HepG2 (cell line): ENCODE measurements around the gene APOD. TPM values are rescaled to one million over a fixed set of nuclear protein-coding genes. Genes with fewer than 3 reads are reported as not detected.

Source experiments
- ATAC-seq: fragments of 200-7000 bp; cut with Tn5 transposase; 3 replicates; pipeline ENCODE4 v1.9.1; 2020; ENCODE audit warnings: mild to moderate bottlenecking, moderate library complexity
- BruUV-seq: library from RNA; stranded (reverse); fragments of 400-500 nt; replicated peaks from 2 replicates; lab custom pipeline; 2021; lab: Mats Ljungman, UMichigan
- CTCF ChIA-PET: fragments of 300-600 bp; formaldehyde crosslinking; extraction: SDS; loops from one replicate; lab custom pipeline; 2021; ENCODE audit warnings: low total read pairs, inconsistent platforms, low intra/inter-chr PET ratio; lab: Yijun Ruan, JAX
- POLR2A ChIA-PET: fragments of 350-600 bp; sonication (Branson Sonifier 250); formaldehyde crosslinking; loops from one replicate; lab custom pipeline; 2020; ENCODE audit warnings: antibody characterized with exemption, inconsistent platforms; lab: Yijun Ruan, JAX
- DNase-seq: peaks from one replicate; pipeline ENCODE4 v3.0.0-alpha.2; 2015; ENCODE audit warnings: low spot score
- FAIRE-seq: peaks from 3 replicates; lab custom pipeline; 2011; peaks lifted over from hg19 to GRCh38; lab: Jason Lieb, UNC
- H2AFZ ChIP-seq: one replicate; pipeline ENCODE4 v1.6.1; 2011; ENCODE audit warnings: low read length, inconsistent platforms
- H3K27ac ChIP-seq: fragments of 300-600 bp; 3 replicates; pipeline ENCODE4 v1.8.0; 2011; ENCODE audit warnings: mixed run types, mild to moderate bottlenecking, mixed read lengths, low read length, inconsistent platforms; ENCODE audit not compliant: insufficient read depth; ENCODE audit errors: extremely low read length
- H3K27me3 ChIP-seq, 2 experiments: fragments of 200-600 bp in 1 of 2; 2 replicates in 1 of 2; 3 replicates in 1 of 2; pipeline versions ENCODE4 v1.6.0 to v1.8.0; 2011; ENCODE audit warnings: low read length in 2 of 2, mild to moderate bottlenecking in 2 of 2, moderate library complexity in 2 of 2, inconsistent platforms in 1 of 2; ENCODE audit not compliant: insufficient read depth in 2 of 2, control insufficient read depth in 1 of 2
- H3K36me3 ChIP-seq, 2 experiments: fragments of 200-600 bp in 1 of 2; replicated peaks in 1 of 2; 2 replicates in 1 of 2; 3 replicates in 1 of 2; pipeline versions ENCODE4 v1.5.1 to v1.8.0; 2011; ENCODE audit warnings: low read length in 2 of 2, inconsistent platforms in 1 of 2; ENCODE audit not compliant: insufficient read depth in 2 of 2, control insufficient read depth in 1 of 2
- H3K4me1 ChIP-seq: 2 replicates; pipeline ENCODE4 v1.5.1; 2012; ENCODE audit warnings: low read length, inconsistent platforms; ENCODE audit not compliant: insufficient read depth
- H3K4me2 ChIP-seq: 2 replicates; pipeline ENCODE4 v1.6.0; 2011; ENCODE audit warnings: low read depth, low read length, inconsistent platforms
- H3K4me3 ChIP-seq, 3 experiments: fragments of 200-600 bp in 1 of 3; sonication (generic), shearing (Covaris generic) in 1 of 3; replicated peaks in 1 of 3; 2 replicates each; pipeline ENCODE4 v1.5.1; 2011 to 2016; ENCODE audit warnings: low read length in 3 of 3, inconsistent platforms in 2 of 3, low read depth in 2 of 3, mild to moderate bottlenecking in 2 of 3, control low read depth in 1 of 3, mixed read lengths in 1 of 3; ENCODE audit not compliant: insufficient read depth in 1 of 3
- H3K79me2 ChIP-seq: one replicate; pipeline ENCODE4 v1.6.1; 2011; ENCODE audit warnings: low read length, inconsistent platforms; ENCODE audit not compliant: insufficient read depth
- H3K9ac ChIP-seq: 2 replicates; pipeline ENCODE4 v1.6.0; 2011; ENCODE audit warnings: mild to moderate bottlenecking, low read depth, low read length, inconsistent platforms; ENCODE audit not compliant: insufficient read depth
- H3K9me3 ChIP-seq: 2 replicates; pipeline ENCODE4 v1.5.1; 2012; ENCODE audit warnings: mild to moderate bottlenecking, low read length
- H4K20me1 ChIP-seq: 2 replicates; pipeline ENCODE4 v1.6.0; 2011; ENCODE audit warnings: inconsistent platforms, mild to moderate bottlenecking, low read length, moderate library complexity; ENCODE audit not compliant: insufficient read depth
- AGO1 ChIP-seq: fragments of 200-400 bp; formaldehyde crosslinking; IDR thresholded peaks from 2 replicates; pipeline ENCODE4 v1.6.1; 2017; ENCODE audit warnings: mild to moderate bottlenecking, low read depth, low read length, moderate library complexity; ENCODE audit not compliant: poor library complexity, severe bottlenecking
- CTCF ChIP-seq: sonication (generic); formaldehyde crosslinking; IDR thresholded peaks from 2 replicates; pipeline ENCODE4 v1.5.0; 2020; ENCODE audit warnings: mild to moderate bottlenecking, missing genetic modification reagents, moderate library complexity
- DR1 ChIP-seq: sonication (generic); formaldehyde crosslinking; IDR thresholded peaks from 2 replicates; pipeline ENCODE4 v1.8.0; 2021; ENCODE audit warnings: mild to moderate bottlenecking, missing genetic modification reagents, inconsistent platforms
- EZH2 ChIP-seq: conservative IDR thresholded peaks from 2 replicates; pipeline ENCODE4 v1.6.1; 2012; ENCODE audit warnings: mild to moderate bottlenecking, low read depth, low read length, moderate library complexity
- HNF4A ChIP-seq: sonication (generic); formaldehyde crosslinking; IDR thresholded peaks from 2 replicates; pipeline ENCODE4 v1.4.0; 2020; ENCODE audit warnings: missing genetic modification reagents
- PREB ChIP-seq: sonication (generic); formaldehyde crosslinking; IDR thresholded peaks from 2 replicates; pipeline ENCODE4 v1.4.0; 2020; ENCODE audit warnings: missing genetic modification reagents
- RAD51 ChIP-seq: fragments of 450-650 bp; IDR thresholded peaks from 2 replicates; pipeline ENCODE4 v1.6.1; 2016; ENCODE audit warnings: borderline replicate concordance
- REXO4 ChIP-seq: sonication (generic); formaldehyde crosslinking; IDR thresholded peaks from 2 replicates; pipeline ENCODE4 v1.8.0; 2022; ENCODE audit warnings: missing genetic modification reagents, mild to moderate bottlenecking, borderline replicate concordance
- SALL1 ChIP-seq: sonication (generic); formaldehyde crosslinking; IDR thresholded peaks from 2 replicates; pipeline ENCODE4 v1.8.0; 2022; ENCODE audit warnings: mild to moderate bottlenecking, missing genetic modification reagents
- SRSF4 ChIP-seq: fragments of 200-400 bp; formaldehyde crosslinking; IDR thresholded peaks from one replicate; pipeline ENCODE4 v1.6.1; 2018; ENCODE audit warnings: mild to moderate bottlenecking, low read depth, low read length, moderate library complexity; ENCODE audit not compliant: poor library complexity, severe bottlenecking
- TOE1 ChIP-seq: sonication (generic); formaldehyde crosslinking; IDR thresholded peaks from 2 replicates; pipeline ENCODE4 v1.4.0; 2020; ENCODE audit warnings: mild to moderate bottlenecking, missing genetic modification reagents
- ZBTB49 ChIP-seq: sonication (generic); formaldehyde crosslinking; IDR thresholded peaks from 2 replicates; pipeline ENCODE4 v1.4.0; 2020; ENCODE audit warnings: missing genetic modification reagents, borderline replicate concordance
- ZNF230 ChIP-seq: sonication (generic); formaldehyde crosslinking; IDR thresholded peaks from 2 replicates; pipeline ENCODE4 v1.4.0; 2020; ENCODE audit warnings: mild to moderate bottlenecking, missing genetic modification reagents
- ZNF253 ChIP-seq: sonication (generic); formaldehyde crosslinking; IDR thresholded peaks from 2 replicates; pipeline ENCODE4 v1.8.0; 2022; ENCODE audit warnings: mild to moderate bottlenecking, missing genetic modification reagents, borderline replicate concordance
- ZNF326 ChIP-seq: sonication (generic); formaldehyde crosslinking; IDR thresholded peaks from 2 replicates; pipeline ENCODE4 v1.4.0; 2020; ENCODE audit warnings: missing genetic modification reagents, borderline replicate concordance
- ZNF512B ChIP-seq: sonication (generic); formaldehyde crosslinking; IDR thresholded peaks from 2 replicates; pipeline ENCODE4 v1.5.1; 2020; ENCODE audit warnings: missing genetic modification reagents, mild to moderate bottlenecking, borderline replicate concordance
- WGBS: methylation state at CpG from one replicate; pipeline ENCODE4 v1.1.6; 2017; ENCODE audit warnings: low lambda C conversion rate; 5-methylcytosine and 5-hydroxymethylcytosine counted together
- in situ Hi-C: cut with HindIII; loops from 2 replicates; pipeline ENCODE4 v1.10.0; 2017; ENCODE audit warnings: low pct_unique_long_range_greater_than_20kb; ENCODE audit not compliant: extremely low pct_ligation_motif_present
- intact Hi-C: fragments of 100-400 bp; cut with micrococcal nuclease; formaldehyde crosslinking; loops from one replicate; pipeline ENCODE4 v1.10.0; 2022; ENCODE audit not compliant: unreplicated experiment
- polyA plus RNA-seq, 8 experiments: library from polyadenylated mRNA; depleted of rRNA in 3 of 8; stranded (reverse) in 7 of 8; unstranded in 1 of 8; fragments of >200 nt; fragmentation: Illumina TruSeq in 4 of 8; extraction: Trizol in 4 of 8; gene quantifications; 2 replicates each; pipeline versions ENCODE4 v1.2.1 to v1.2.3, GENCODE V29; 2011 to 2016; ENCODE audit warnings: low read depth in 4 of 8, missing spikeins in 1 of 8, mixed read lengths in 1 of 8; ENCODE audit not compliant: insufficient read depth in 1 of 8
- total RNA-seq, 5 experiments: library from RNA; depleted of rRNA; stranded (reverse); fragments of >200 nt; fragmentation: Illumina TruSeq; extraction: Trizol; gene quantifications; 2 replicates each; pipeline ENCODE4 v1.2.3, GENCODE V29; 2016; ENCODE audit warnings: low read depth in 1 of 5

Gene APOD
- total and polyA plus RNA-seq, 2 of the 13 experiments (the other 11 are each of a cell fraction or from before 2014, with no cell fraction given), result not detected

GRCh38 chr3:195595785-195596531 is 12.2 kb upstream of the APOD start:
- no peaks in the 10 kb centered on the region for H3K36me3 ChIP-seq
- no peaks in the 10 kb centered on the region for H3K9me3 ChIP-seq
- H3K4me3 ChIP-seq, result no peak overlapping the region
- H3K79me2 ChIP-seq, result no peaks in the 10 kb centered on the region
- WGBS, result 22% methylated on average over 8 of the region's 8 CpGs
- no peaks in the 10 kb centered on the region; a peak in 1 of 5 replicates for H3K27me3 ChIP-seq
- no peak overlapping the region for H2AFZ ChIP-seq
- intact Hi-C loops, result no loop called here
- no peak for DNase-seq
- POLR2A ChIA-PET, result no interaction called here
- BruUV-seq, result no TSS peak
- no peak for FAIRE-seq
- no peak for ATAC-seq
- CTCF ChIA-PET, result no interaction called here
- no peak overlapping the region for H3K27ac ChIP-seq
- no peaks in the 10 kb centered on the region for H4K20me1 ChIP-seq
- in situ Hi-C loops, result no loop called here
- H3K9ac ChIP-seq, result no peak overlapping the region
- H3K4me1 ChIP-seq, result peaks cover 15% of the 10 kb centered on the region
- H3K4me2 ChIP-seq, result no peak overlapping the region
- no peak for TF ChIP-seq HNF4A (CRISPR knock-in tag)
- no peak for TF ChIP-seq SRSF4
- TF ChIP-seq ZNF253 (CRISPR knock-in tag), result no peak
- no peak for TF ChIP-seq RAD51
- TF ChIP-seq DR1 (CRISPR knock-in tag), result no peak
- TF ChIP-seq EZH2, result no peak
- no peak for TF ChIP-seq SALL1 (CRISPR knock-in tag)
- TF ChIP-seq REXO4, result no peak
- TF ChIP-seq ZNF512B, result no peak
- TF ChIP-seq ZNF326, result no peak
- no peak for TF ChIP-seq AGO1
- TF ChIP-seq ZNF230 (CRISPR knock-in tag), result no peak
- no peak for TF ChIP-seq PREB (CRISPR knock-in tag)
- TF ChIP-seq TOE1 (CRISPR knock-in tag), result no peak
- no peak for TF ChIP-seq ZBTB49 (CRISPR knock-in tag)
- no peak for TF ChIP-seq CTCF
